ENCODE results near the gene IL2RA. TPM values are rescaled to one million over a fixed set of nuclear protein-coding genes. Genes with fewer than 3 reads are reported as not detected.

The IL2RA gene
- total and polyA plus RNA-seq, 2 donors (not counting 3 experiments of a cell fraction or from before 2014, with no cell fraction given): not detected

DNA sequence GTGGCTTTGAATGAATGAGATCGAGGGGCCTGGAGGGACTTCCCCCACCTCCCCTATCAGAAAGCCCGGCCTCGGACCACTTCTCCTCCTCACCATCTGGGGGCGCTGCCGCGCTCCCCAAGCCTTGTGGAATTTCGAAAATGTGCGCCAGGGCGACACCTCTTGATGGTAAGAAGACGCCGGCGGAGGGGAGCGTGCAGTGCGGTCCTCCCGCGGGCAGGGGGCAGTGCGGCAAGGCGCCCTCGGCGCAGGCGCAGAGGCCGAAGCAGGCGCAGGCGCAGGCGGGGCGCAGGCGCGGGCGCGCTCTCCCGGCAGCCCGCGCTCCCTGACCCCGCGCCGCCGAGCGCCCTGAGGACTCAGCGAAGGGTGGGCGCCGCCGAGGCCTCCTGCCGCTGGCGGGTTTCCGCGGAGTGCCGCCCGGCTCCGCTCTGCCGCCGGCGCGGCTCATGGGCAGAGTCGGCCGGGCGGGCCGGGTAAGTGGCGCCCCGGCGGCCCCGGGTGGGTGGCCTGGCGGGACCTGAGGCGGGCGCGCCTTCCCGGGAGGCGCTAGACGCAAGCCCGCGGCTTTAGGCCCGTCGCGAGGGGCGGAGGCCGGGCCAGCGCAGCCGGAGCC is 26.7 kb upstream of the IL2RA start, which contains the start of gene RBM17:
Gene RBM17, plus strand, starts transcription at position 314 of the 613 bp plus-strand sequence. CDS start 8,032 bp downstream, outside the sequence.
- Histone ChIP-seq H3K9ac (replicated peaks; ENCODE audit: extremely low read depth, insufficient read depth, low read length) (peak within 1 kb of the TSS; percentile 94), H3K4me3 (replicated peaks in 1 of 3; ENCODE audit: insufficient read depth in 1 of 3, low read depth in 1 of 3, low read length in 3 of 3) (peak within 1 kb of the TSS; percentile 59 to 85 (median 74)), H2AFZ (ENCODE audit: low read depth, low read length) (peak within 1 kb of the TSS; percentile 61), H3K36me3 (ENCODE audit: control insufficient read depth in 2 of 2, extremely low read depth in 1 of 2, insufficient read depth in 2 of 2, low read length in 2 of 2) (no peaks in the 10 kb centered on the region), H4K20me1 (replicated peaks; ENCODE audit: control insufficient read depth, extremely low read depth, insufficient read depth, low read length) (no peaks in the 10 kb centered on the region), H3K4me1 (ENCODE audit: control insufficient read depth, extremely low read depth, insufficient read depth, low read length) (peaks cover 38% of the 10 kb centered on the region), H3K9me3 (replicated peaks; ENCODE audit: control insufficient read depth, insufficient read depth, low read length) (no peaks in the 10 kb centered on the region), H3K27me3 (ENCODE audit: control insufficient read depth in 2 of 2, insufficient read depth in 2 of 2, low read length in 2 of 2) (no peaks in the 10 kb centered on the region), H3K9me1 (replicated peaks; ENCODE audit: control insufficient read depth, extremely low read depth, insufficient read depth, low read length) (no peaks in the 10 kb centered on the region), H3K27ac (ENCODE audit: insufficient read depth, low read depth, low read length) (peak within 1 kb of the TSS; percentile 83), H3K4me2 (ENCODE audit: insufficient read depth, low read length) (peak within 1 kb of the TSS; percentile 75), H3K79me2 (ENCODE audit: control insufficient read depth, insufficient read depth, low read length) (peaks cover 49% of the 10 kb centered on the region)
- dilution Hi-C loops (cut with MboI; ENCODE audit: extremely low pct_ligation_motif_present, low sequenced_read_pairs) (loop anchor here (25.0 kb wide), 1 partner anchor 127 kb away; no protein-coding TSS in a partner anchor), intact Hi-C loops (cut with micrococcal nuclease) (loop anchor here (1.0 to 10.0 kb wide), 9 partner anchors 62 to 636 kb away; partner anchors contain the start of genes FBH1 and IL15RA)
- ChIA-PET CTCF (interaction anchor here (0.9 to 4.0 kb wide), 7 partner anchors 12 to 313 kb away, joined by 3 to 54 read pairs (median 4); partner anchors contain the start of gene PFKFB3), POLR2A (interaction anchor here (0.5 kb wide), 1 partner anchor 132 kb away, joined by 6 read pairs; no protein-coding TSS in a partner anchor)
- FAIRE-seq: peak; percentile 92
- TF ChIP-seq, protein P1, sequence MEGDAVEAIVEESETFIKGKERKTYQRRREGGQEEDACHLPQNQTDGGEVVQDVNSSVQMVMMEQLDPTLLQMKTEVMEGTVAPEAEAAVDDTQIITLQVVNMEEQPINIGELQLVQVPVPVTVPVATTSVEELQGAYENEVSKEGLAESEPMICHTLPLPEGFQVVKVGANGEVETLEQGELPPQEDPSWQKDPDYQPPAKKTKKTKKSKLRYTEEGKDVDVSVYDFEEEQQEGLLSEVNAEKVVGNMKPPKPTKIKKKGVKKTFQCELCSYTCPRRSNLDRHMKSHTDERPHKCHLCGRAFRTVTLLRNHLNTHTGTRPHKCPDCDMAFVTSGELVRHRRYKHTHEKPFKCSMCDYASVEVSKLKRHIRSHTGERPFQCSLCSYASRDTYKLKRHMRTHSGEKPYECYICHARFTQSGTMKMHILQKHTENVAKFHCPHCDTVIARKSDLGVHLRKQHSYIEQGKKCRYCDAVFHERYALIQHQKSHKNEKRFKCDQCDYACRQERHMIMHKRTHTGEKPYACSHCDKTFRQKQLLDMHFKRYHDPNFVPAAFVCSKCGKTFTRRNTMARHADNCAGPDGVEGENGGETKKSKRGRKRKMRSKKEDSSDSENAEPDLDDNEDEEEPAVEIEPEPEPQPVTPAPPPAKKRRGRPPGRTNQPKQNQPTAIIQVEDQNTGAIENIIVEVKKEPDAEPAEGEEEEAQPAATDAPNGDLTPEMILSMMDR (IDR thresholded peaks at IDR 0.05; ENCODE audit: extremely low read depth in 1 of 2, insufficient read depth in 1 of 2, low read depth in 1 of 2, low read length in 2 of 2): peak; percentile 100
- TF ChIP-seq JUN (IDR thresholded peaks at IDR 0.05; ENCODE audit: borderline replicate concordance, insufficient read depth, insufficient read length, low read depth) (no peak), FOS (IDR thresholded peaks at IDR 0.05; ENCODE audit: borderline replicate concordance, insufficient read depth, low read length) (no peak), POLR2A (IDR thresholded peaks at IDR 0.05; ENCODE audit: low read depth, low read length) (peak; percentile 83), POLR2AphosphoS5 (IDR thresholded peaks at IDR 0.05; ENCODE audit: insufficient read depth, low read depth, low read length) (peak; percentile 92), EZH2 (IDR thresholded peaks at IDR 0.05; ENCODE audit: borderline replicate concordance, low read depth, low read length, severe bottlenecking) (no peak)
- TF ChIP-seq, protein P2, sequence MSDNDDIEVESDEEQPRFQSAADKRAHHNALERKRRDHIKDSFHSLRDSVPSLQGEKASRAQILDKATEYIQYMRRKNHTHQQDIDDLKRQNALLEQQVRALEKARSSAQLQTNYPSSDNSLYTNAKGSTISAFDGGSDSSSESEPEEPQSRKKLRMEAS (IDR thresholded peaks at IDR 0.05; ENCODE audit: insufficient read depth, insufficient read length): no peak
- no TSS peak for BruUV-seq (replicated peaks)
- DNase-seq (ENCODE audit: low read depth, low spot score): peak; percentile 97

Data from endothelial cell of umbilical vein (primary cell).